NK-92 treated with Interleukin-12 subunit alpha and Interleukin-12 subunit beta, amount 100 ng/mL, for 24 hours (cell line): ENCODE measurements around the gene MS4A6E.
"Not testable (repeated sequence)": the region's sequence is repeated elsewhere in the genome, so short reads cannot be mapped to it uniquely, and the experiment has no call there.

Experiments used
- DNase-seq: peaks from one replicate; lab custom pipeline; 2025; lab: John Stamatoyannopoulos, UW

Gene MS4A6E

DNA sequence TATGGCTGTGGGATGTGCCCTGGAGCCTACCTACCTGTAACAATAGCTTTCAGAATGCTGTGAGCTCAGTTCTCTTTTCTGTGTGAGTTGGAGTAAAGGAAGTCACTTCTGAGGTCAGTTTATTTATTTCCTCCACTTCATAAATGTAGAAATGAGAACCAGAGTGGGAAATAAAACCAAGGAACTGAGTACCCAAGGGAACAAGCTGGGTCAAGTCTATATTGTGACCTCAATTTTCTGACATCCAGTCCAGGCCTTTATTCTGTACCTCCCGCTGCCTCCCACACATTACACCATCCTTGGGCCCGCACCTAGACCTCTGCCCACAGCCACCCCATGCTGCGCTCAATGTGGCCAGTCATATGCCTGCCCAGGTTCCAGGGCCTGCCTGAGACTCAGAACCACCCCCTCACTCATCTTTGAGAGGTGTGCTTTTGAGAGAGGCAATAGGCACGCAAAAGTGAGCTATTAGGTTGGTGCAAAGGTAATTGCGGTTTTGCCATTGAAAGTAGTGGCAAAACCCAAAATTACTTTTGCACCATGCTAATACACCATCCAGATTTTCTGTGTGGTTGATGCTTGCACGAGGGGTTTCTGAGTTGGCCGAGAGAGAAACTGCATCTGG lies 9.8 kb downstream of the MS4A6E start:
- no peak for DNase-seq

DNA sequence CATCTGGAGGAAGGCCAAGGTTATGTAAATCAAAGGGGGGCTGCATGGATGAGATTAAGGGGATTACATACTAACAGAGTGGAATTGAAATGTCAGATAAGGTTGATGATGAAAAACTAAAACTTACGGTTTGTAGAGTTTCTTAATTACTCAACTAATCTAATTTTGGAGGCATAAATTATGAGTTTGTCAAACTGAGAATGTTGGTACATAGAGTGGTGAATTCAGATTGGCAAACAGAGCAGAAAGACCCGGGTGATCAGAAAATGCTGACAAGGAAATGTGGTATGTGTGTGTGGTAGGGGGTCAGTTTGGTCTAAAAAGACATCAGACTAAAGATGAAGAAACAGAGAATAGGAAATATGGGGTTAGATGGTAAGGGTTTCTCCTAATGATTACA lies 11.0 kb downstream of the MS4A6E start:
- DNase-seq: no peak

DNA sequence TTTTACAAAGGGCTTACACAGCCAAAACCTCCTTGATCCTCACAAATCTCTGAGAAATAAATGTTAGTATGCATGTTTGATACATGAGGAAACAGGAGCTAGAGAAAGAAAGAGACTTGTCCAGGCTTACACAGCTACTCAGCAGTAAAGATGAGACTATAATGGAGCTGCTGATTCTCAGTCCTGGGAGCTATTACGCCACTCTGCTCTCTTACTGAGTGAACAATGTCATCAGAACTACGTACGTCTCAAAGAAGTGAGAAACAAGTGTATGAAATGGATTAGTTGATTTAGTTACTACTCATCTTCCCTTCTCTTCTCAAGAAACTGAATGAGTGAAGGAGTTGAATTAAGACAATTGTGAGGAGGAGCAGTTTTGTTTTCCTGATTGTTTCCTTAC lies 12.3 kb downstream of the MS4A6E start:
- DNase-seq: no peak

DNA sequence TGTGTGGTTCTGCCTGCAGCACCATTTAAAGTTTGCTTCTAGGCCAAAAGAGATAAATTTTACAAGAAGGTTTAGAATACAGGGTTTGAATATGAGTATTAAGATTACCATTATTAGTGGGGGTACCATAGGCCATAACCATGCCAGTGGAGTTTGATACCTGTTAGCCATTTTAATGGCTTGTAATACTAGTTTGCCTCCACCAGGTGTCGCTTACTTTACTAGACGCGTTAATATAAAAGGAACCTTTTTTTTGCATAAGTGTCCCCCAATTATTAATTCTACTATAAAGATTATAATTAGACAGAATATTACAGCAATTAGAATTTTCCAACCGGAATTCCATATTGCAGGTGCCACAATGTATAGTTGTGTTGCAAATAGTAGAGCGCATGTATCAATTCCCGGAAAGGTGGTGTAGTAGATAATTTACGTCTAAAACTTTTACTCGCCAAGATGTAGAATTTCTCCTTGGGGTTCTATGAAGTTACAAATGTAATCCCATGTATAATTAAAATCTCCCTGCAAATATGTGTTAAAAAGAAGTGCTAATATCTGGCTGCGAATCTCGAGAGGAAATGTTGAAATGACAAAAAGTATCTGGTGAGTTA lies 16.1 kb downstream of the MS4A6E start:
- no peak for DNase-seq

DNA sequence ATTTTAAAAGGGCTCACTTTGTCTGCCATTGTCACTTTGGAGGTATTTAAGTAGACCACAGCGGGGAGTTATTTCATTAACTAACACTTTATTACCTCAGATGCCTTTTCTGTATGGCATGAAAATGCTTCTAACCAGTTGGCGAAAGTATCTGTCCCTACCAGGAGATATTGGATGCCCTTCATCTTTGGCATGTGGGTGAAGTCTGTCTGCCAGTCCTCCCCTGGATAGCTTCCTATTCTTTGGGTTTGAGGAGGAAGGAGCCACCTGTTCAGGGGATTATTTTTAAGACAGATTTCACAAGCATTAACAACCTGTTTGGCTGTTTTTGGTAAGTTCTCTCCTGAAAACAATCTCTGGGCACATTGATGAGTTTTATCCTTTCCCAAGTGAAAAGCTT lies 17.1 kb downstream of the MS4A6E start:
- no peak for DNase-seq

DNA sequence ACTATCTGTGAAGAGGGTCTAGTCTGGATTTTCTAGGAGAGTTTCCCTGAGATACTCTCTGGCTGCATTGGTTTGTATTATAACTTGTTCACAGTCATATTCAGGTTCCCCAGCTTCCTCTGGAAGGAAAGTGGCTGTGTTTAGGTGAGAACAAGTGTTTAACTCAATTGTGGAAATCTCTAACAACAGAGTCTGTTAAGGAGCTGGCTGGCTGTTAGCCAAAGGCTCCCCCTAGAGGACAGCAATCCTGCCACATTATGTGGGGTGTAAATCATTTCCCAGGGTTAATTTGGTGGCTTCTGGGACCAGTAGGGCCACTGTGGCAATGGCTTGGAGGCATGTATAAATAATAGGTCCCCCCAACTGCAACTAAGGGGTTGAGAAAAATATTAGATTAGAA lies 18.4 kb downstream of the MS4A6E start:
- DNase-seq: no peak

DNA sequence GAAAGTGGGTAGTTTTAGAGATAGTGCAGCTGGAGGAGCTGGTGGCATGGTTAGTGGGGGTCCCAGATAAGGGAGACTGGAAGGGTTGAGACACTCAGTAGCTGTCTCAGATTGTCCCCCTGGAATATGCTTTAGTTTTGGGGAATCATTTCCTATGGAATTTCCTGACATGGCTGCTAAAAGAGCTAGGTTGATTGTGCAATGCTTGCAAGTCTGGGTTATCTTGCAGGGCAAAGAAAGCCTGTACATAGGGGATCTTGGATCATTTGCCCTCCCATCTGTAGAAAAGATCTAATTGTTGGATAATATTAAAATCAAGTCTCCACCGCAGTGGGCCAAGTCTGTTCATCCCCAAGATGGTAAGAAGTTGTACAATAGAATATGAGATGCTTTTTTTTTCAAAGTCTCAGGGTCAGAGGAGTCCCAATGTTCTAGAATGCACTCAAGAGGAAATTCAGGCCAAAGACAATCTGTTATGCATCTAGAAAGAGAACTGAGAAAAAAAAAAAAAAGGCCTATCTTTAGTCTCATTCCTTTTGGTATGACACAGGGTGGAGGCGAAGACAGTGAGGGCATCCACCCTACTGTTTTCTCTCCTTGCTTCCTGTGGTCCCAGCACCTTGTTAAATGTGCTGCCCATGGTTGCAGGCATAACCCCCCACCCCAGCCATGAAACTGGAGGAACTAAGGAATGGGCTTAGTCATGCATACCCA lies 20.2 kb downstream of the MS4A6E start:
- no peak for DNase-seq

DNA sequence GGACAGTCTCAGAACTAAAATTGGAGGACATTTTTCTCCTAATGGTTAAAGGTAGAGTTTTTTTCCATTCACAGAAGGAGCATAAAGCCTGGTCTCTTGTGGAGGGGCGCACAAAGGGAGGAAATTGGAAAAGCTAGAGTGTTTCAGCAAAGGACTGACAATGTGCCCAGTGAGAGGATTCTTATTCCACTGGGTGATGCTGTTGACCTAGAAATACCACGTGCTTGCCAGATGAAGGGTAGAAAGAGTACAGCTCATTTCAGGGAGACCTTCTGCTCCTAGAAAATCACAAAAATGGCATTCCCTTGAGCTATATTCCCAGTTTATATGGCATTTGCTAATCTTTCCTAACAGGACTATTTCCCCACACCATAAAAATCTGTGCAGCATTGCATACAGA lies 21.1 kb downstream of the MS4A6E start:
- no peak for DNase-seq

DNA sequence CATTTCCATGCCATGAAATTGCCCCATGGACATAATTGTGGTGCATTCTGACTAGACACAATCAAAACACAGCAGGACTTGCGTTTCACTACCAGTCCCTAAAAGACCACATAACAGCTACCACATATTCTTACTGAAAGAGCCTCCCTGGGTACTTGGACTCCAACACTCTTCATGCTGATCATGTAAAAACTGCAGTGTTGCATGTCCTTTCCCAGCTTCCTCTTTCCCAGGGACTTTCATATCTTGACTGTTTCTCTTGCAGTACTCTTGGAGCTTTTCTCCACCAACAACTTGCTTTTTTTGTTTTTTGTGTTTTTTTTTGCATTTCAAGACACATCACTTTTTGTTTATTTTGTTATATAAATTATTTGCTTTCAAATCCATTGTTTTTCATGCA lies 22.9 kb downstream of the MS4A6E start:
- DNase-seq: no peak

DNA sequence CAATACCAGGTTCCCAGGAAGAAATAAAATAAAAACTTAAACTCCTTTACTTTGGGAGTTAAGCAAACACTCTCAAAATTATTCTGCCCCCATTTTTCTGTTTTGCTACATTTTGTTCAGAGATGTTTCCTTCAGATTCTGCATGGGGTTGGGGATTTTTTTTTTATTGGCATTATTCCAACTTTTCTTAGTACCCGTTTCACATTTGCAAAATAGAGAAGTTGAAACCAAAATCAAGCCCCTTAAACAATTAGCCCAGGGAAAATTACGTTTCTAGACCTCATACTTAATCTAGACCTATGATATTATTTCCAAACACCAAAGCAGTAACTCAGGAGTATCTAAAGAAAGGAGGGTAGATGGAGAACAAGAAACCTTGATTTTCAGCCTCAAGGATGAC lies 30.7 kb downstream of the MS4A6E start:
- no peak for DNase-seq

DNA sequence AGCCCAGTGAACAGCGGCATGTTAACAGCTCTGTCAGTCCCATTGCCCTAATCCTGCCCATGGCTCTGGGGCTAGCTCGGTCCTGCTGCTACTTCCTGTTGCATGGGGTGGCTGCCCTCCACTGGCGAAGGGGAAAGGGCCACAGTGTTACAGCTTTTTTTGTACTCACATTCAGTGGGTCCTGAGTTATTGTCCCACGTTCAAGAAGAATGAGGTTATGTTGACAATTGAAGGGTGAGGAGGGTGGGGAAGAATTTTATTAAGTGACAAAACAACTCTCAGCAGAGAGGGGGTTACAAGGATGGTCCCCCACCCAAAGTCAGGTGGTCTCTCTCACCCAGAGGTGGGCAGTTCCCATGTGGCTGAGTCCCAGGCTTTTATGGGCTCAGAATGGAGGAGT lies 33.6 kb downstream of the MS4A6E start:
- DNase-seq: no peak

DNA sequence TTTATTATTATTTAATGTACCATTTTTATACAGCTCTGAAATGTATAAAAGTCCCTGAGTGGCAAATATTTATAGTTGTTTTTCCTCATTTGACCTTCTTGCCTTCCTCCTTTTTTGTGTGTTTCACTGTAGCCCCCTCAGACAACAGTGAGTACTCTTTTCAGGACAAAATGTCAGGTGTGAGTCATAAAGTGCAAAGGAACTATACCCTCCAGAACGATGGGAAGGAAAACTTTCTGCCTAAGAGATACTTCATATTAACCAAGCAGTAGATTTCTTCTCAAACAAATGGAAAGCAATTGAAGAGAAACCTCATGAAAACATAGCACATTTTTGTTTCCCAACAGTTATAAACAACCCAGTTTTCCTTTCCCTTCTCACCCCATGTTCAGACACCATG lies 35.2 kb downstream of the MS4A6E start:
- DNase-seq: no peak

DNA sequence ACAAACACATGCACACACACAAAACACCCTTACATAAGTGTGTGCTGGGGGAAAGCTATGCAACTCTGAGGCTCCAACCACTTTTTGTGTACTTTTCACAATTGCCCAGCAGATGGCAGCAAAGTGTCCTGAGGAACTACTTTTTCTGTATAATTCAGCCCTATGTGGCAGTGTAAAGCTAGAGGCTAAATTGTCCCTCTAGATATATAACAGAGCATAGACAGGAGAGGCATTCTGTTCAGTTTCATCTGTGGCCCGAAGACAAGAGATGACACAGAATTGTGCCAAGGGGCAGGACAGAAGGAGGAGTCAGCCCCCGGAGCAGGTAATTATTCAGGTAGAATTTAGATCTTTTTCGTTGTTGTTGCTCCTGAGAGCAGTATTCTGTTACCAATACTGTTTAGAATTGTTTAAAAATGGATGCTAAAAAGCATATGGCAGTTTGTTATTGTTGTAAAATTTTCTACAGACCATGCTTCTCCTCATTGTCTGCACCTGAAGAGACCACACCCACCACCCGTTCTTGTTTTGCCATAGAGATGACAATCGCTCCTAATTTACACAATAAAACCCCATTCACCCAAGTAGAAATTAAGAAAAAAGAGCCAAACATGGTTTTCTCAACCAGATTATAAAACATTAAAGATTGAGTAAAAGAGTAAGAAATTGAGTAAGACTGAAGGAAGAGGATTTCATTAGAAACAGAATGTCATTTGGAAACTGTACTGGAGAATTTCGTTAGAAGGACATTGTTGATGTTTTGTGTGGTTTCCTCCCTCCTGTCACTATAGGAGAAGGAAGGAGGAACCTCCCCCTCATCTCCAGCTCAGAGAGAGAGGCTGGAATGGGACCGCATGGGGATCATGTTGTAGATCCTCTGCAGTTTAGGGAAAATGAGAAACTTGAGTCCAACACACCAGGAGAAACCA lies 36.8 kb downstream of the MS4A6E start:
- DNase-seq: no peak

DNA sequence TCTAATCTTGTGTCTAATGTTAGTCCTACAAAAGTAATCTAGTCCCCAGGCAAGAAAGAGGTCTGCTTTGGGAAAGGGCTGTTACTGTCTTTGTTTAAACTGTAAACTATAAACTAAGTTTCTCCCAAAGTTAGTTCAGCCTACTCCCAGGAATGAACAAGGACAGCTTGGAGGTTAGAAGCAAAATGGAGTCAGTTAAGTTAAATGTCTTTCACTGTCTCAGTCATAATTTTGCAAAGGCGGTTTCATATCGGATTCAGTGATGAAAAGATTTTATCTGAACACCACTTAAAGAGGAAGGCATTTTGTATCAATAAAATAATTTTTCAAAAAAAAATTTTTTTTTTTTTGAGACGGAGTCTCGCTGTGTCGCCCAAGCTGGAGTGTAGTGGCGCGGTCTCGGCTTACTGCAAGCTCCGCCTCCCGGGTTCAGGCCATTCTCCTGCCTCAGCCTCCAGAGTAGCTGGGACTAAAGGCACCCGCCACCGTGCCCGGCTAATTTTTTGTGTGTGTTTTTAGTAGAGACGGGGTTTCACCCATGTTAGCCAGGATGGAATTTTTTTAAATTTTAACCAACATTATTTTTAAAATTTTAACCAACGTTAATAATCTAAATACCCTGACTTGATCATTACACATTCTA lies 39.3 kb downstream of the MS4A6E start:
- not testable (repeated sequence) for DNase-seq

DNA sequence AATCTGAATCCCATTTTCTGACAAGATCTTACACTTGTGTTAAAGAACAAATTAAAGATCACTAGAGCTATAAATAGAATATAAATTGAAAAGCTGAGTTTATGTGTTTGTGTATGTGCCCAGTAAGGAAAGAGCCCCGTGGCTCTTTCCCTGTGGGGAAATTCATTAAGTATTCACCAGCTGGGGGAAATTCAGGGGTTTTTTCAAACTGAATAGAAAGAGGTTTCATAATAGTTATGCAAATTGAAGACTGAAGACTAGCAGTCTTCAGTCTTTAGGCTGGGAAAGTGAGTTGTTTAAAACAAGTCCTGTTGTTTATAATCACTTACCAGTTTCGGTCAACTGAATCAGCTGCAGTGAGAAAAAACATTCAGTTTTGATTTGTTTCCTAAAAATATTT lies 40.0 kb downstream of the MS4A6E start:
- no peak for DNase-seq

DNA sequence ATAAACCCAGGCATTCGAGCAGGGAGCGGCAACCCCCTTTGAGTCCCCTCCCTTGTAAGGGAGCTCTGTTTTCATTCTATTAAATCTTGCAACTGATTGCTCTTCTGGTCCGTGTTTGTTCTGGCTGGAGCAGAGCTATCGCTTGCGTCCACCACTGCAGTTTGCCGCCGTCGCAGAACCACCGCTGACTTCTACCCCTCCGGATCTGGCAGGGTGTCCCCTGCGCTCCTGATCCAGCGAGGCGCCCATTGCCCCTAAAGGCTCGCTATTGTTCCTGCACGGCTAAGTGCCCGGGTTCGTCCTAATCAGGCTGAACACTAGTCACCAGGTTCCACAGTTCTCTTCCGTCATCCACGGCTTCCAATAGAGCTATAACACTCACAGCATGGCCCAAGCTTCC lies 40.8 kb downstream of the MS4A6E start:
- DNase-seq: no peak

DNA sequence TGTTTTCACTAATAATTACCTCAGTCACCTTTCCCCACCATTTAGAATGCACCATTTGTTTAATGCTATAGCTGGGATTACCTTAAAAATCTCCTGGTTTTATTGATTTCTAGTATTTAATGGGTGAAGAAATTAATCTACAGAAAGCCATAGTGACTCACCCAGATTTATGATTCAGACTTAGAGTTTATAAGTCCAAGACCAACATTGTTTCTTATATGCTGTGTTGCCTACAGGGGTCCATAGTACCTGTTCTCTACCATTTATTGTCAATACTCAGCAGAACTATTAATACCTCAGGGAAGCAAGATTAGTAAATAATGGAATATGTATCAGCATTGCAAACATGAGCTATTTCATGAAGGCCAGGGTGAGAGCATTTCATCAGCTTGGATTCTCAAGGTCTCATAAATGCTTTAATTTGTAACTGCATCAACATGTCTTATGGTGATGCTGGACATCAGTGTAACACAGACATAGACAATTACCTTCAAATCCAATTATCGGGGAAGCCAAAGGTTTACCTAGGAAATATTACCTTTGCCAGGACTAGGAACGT lies 43.3 kb downstream of the MS4A6E start:
- no peak for DNase-seq

DNA sequence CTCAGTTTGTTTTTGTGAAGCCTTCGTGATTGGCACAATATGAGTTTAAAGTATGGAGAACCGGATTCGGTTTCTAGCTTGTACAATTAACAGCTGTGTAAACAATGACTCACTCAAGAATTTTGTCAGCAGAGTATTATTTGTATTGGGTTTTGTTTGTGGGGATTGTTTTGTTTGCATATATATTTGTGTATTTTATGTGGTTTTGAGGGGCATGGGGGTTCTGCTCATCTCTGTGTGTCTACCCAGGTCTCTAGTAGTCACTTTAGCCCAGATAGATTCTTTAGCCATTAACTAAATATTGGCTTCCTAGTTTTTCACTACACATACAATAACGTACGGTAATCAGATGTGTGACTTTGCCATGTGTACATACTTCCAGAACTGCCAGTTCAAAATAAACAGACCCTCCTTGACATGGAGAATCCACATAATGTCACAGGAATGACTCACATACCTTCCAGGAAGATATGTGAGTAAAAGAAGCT lies 43.8 kb downstream of the MS4A6E start:
- DNase-seq: no peak

DNA sequence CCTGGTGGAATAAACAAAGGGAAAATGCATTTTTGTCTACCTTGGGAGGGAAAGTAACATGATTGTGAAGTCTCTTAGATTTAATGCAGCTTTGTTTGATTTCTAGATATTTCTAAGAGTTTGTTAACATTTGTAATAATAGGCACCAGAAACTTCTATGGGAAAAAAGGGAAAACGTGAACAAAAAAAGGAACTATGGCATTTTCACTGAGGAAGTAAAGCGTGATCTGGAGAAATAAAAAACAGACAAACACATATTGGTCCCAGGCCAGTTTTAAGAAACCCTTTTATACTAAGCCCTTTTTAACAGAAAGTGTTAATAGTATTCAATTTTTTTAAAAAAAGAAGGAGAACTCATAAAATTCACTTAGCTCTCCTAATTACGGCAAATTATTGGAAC lies 44.3 kb downstream of the MS4A6E start:
- DNase-seq: no peak

DNA sequence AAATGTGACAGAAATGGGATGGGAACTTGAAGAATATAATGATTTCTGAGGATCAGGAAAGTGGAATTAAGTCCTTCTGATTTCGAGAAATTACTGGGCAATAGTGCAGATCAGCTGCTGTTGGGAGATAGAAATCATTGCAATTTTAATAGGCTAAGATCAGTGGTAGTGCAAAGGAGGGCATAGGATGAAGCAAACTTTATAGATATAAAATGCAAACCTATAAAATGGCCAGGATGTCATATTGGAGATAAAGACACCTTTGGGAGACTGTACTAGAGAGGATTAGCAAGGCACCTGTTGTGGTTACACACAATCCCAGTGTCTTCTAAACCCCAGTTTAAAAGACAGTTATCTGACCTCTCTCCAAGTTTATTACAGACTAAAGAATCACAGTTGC lies 44.8 kb downstream of the MS4A6E start:
- DNase-seq: no peak

DNA sequence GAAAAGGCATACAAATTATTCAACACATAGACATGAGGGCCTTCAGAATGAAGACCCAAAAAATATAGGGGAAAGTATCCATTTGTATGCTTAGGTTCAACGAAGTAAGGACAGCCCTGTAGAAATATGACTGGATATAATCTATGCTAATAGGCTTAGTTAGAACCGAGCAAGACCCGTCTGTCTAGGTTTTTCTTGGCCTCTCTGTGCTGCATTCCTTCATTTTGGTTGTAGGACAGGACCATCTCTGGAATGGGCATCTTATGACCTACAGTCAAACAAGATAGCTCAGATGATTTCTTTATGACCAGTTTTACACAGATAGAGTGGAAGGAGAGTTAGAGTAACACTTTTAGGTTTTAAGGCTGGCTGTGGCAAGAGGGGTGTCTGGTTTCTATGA lies 45.7 kb downstream of the MS4A6E start:
- no peak for DNase-seq

DNA sequence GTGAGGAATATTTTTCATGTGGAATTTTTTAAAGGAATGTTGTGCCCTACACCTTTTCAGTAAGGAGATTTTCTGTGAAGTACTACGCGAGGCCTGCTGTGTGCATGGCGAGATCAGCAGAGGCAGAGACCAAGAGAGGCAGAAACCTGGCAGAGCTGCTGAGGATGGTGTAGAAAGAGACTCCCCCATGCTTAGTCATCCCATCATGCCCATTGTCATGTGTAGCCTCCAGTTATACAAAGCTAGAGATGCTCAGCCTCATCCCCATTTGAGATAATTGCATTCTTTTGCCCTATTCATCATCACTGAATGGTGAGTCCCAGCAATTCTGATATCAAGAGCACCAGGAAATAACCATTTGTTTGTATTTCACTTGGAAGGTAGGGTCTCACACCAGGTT lies 48.3 kb downstream of the MS4A6E start:
- DNase-seq: no peak
